ENCODE results near the gene TFAP2E. TPM values are rescaled to one million over a fixed set of nuclear protein-coding genes. Genes with fewer than 3 reads are reported as not detected.
A peak's percentile ranks its signal among the peaks of the same experiment; 100 is the strongest.

The TFAP2E gene
- total RNA-seq, 1 experiment from 2014 or later = 6.1 TPM

- no peaks in the 10 kb centered on the region for H3K9me2 ChIP-seq (ENCODE audit: insufficient read depth)
- no peak overlapping the region for H2AFZ ChIP-seq (ENCODE audit: low read depth, low read length, poor library complexity, severe bottlenecking)
- BruUV-seq (replicated peaks) = no TSS peak
- H3K9ac ChIP-seq (ENCODE audit: low read length) = no peak overlapping the region
- DNase-seq (ENCODE audit: low read depth, low spot score) (no peak), ATAC-seq (peak; percentile 15; the same call in 1 of the 2 replicates)
- no peaks in the 10 kb centered on the region for H3K27me3 ChIP-seq (ENCODE audit: insufficient read depth, low read length)
- H3K4me3 ChIP-seq (replicated peaks in 1 of 2; ENCODE audit: low read depth in 1 of 2, low read length in 2 of 2) = no peak overlapping the region
- TF ChIP-seq TCF7L2 (IDR thresholded peaks at IDR 0.05; ENCODE audit: borderline replicate concordance, extremely low read depth, insufficient read depth, insufficient read length) (no peak), EGR1 (IDR thresholded peaks at IDR 0.05; ENCODE audit: low read depth) (no peak), MAX (IDR thresholded peaks at IDR 0.05) (no peak), EZH2 (IDR thresholded peaks at IDR 0.05) (no peak), POLR2A (IDR thresholded peaks at IDR 0.05; ENCODE audit: borderline replicate concordance, extremely low read depth, insufficient read depth, insufficient read length) (no peak), JUND (IDR thresholded peaks at IDR 0.05) (no peak), SP1 (IDR thresholded peaks at IDR 0.05; ENCODE audit: low read depth) (no peak), ZFX (IDR thresholded peaks at IDR 0.05) (no peak), YY1 (IDR thresholded peaks at IDR 0.05; ENCODE audit: extremely low read depth, insufficient replicate concordance, low read depth, low read length) (no peak), ATF3 (IDR thresholded peaks at IDR 0.05) (no peak), EZH2phosphoT487 (IDR thresholded peaks at IDR 0.05; ENCODE audit: borderline replicate concordance) (no peak), CTCF (IDR thresholded peaks at IDR 0.05 in 2 of 3, conservative IDR thresholded peaks at IDR 0.05 in 1 of 3; ENCODE audit: borderline replicate concordance in 1 of 3, insufficient read depth in 1 of 3, low read depth in 2 of 3, low read length in 2 of 3) (no peak), SRF (IDR thresholded peaks at IDR 0.05; ENCODE audit: low read depth) (no peak)
- H3K4me1 ChIP-seq (ENCODE audit: control insufficient read depth in 1 of 2, insufficient read depth in 2 of 2, low read length in 2 of 2) = no peaks in the 10 kb centered on the region
- H3K4me2 ChIP-seq (ENCODE audit: low read length) = no peak overlapping the region
- peaks cover 11 to 18% of the 10 kb centered on the region in 2 experiments; a peak in 3 of 4 replicates for H3K36me3 ChIP-seq (ENCODE audit: control insufficient read depth in 1 of 2, insufficient read depth in 2 of 2, low read length in 2 of 2)
- ChIA-PET POLR2A (no interaction called here), CTCF (no interaction called here), RAD21 (ENCODE audit: low non-redundant PET in 1 of 2, low total read pairs in 2 of 2, uncharacterized antibody in 2 of 2, unreplicated experiment in 2 of 2) (no interaction called here)
- H3K9me3 ChIP-seq (ENCODE audit: control insufficient read depth in 1 of 2, insufficient read depth in 1 of 2, low read depth in 1 of 2, low read length in 2 of 2) = no peaks in the 10 kb centered on the region
- intact Hi-C loops (cut with micrococcal nuclease) = no loop called here
- no peaks in the 10 kb centered on the region for H3K79me2 ChIP-seq (ENCODE audit: insufficient read depth, low read length)
- H4K20me1 ChIP-seq (ENCODE audit: insufficient read depth) = peaks cover 4% of the 10 kb centered on the region; the same call in 1 of the 2 replicates
- no peak overlapping the region for H3K27ac ChIP-seq (ENCODE audit: low read depth, low read length)
Observed at GRCh38 chr1:35595684-35596083, 22.6 kb downstream of the TFAP2E start.

Data from HCT116 (cell line).